HG02610 (cell line): Measurements from ENCODE around the gene G2E3.

ENCODE experiments used
- ATAC-seq: cut with Tn5 transposase; IDR thresholded peaks from one replicate; pipeline ENCODE4 v1.9.1; 2021; ENCODE audit warnings: mild to moderate bottlenecking, moderate library complexity; ENCODE audit not compliant: unreplicated experiment

G2E3 gene

GRCh38 chr14:30648471-30648870 is 89.5 kb downstream of the G2E3 start:
- no peak for ATAC-seq

- no peak for ATAC-seq
These were observed 93.0 kb downstream of the G2E3 start for GRCh38 chr14:30651937-30652336.

- ATAC-seq, result no peak
These were observed 96.2 kb downstream of the G2E3 start for GRCh38 chr14:30655124-30655523.

- no peak for ATAC-seq
These were observed 96.7 kb downstream of the G2E3 start for GRCh38 chr14:30655658-30656057.

GRCh38 chr14:30656190-30656632 is 97.3 kb downstream of the G2E3 start:
- no peak for ATAC-seq

GRCh38 chr14:30657050-30657449 is 98.1 kb downstream of the G2E3 start:
- no peak for ATAC-seq

GRCh38 chr14:30657606-30658163 is 98.7 kb downstream of the G2E3 start:
- ATAC-seq, result no peak

GRCh38 chr14:30658645-30659044 is 99.7 kb downstream of the G2E3 start:
- no peak for ATAC-seq

- ATAC-seq, result no peak
These were observed 110.6 kb downstream of the G2E3 start for GRCh38 chr14:30669594-30669993.
